Neural cell (in vitro differentiated cells): ENCODE results near the gene FHOD3. TPM values are rescaled to one million over a fixed set of nuclear protein-coding genes. Genes with fewer than 3 reads are reported as not detected.

Source experiments
- H2AFZ ChIP-seq: fragments of 200-600, 300-800 bp; sonication (generic), shearing (Covaris generic); 2 replicates; pipeline ENCODE4 v1.6.0; 2014; ENCODE audit warnings: low read depth, mild to moderate bottlenecking, antibody characterized with exemption, low read length, moderate library complexity
- H3F3A ChIP-seq: fragments of 200-600 bp; shearing (Covaris generic); 2 replicates; pipeline ENCODE4 v1.6.1; 2016; ENCODE audit warnings: mild to moderate bottlenecking, moderate library complexity, mixed read lengths, antibody characterized with exemption, low read length; ENCODE audit not compliant: insufficient read depth, poor library complexity, severe bottlenecking
- H3K27ac ChIP-seq: fragments of 200-600, 300-800 bp; sonication (generic), shearing (Covaris generic); 2 replicates; pipeline ENCODE4 v1.5.1; 2014; ENCODE audit warnings: mild to moderate bottlenecking, low read length, moderate library complexity
- H3K27me3 ChIP-seq: fragments of 300-800, 200-600 bp; sonication (generic), shearing (Covaris generic); 2 replicates; pipeline ENCODE4 v1.6.0; 2014; ENCODE audit warnings: mild to moderate bottlenecking, low read depth, low read length, moderate library complexity; ENCODE audit not compliant: insufficient read depth
- H3K36me3 ChIP-seq: fragments of 300-800, 200-600 bp; sonication (generic), shearing (Covaris generic); 2 replicates; pipeline ENCODE4 v1.5.1; 2014; ENCODE audit warnings: mild to moderate bottlenecking, antibody characterized with exemption, low read length, moderate library complexity; ENCODE audit not compliant: insufficient read depth
- H3K4me2 ChIP-seq: fragments of 300-800, 200-600 bp; sonication (generic), shearing (Covaris generic); 2 replicates; pipeline ENCODE4 v1.6.0; 2014; ENCODE audit warnings: mild to moderate bottlenecking, low read length
- H3K4me3 ChIP-seq: fragments of 300-800, 200-600 bp; sonication (generic), shearing (Covaris generic); 2 replicates; pipeline ENCODE4 v1.5.1; 2014; ENCODE audit warnings: mild to moderate bottlenecking, low read length, moderate library complexity
- H3K79me2 ChIP-seq: fragments of 200-600 bp; shearing (Covaris generic); replicated peaks from 2 replicates; pipeline ENCODE4 v1.6.0; 2014; ENCODE audit warnings: mild to moderate bottlenecking, low read length, moderate library complexity; ENCODE audit not compliant: insufficient read depth
- H3K9ac ChIP-seq: fragments of 300-800, 200-600 bp; sonication (generic), shearing (Covaris generic); 2 replicates; pipeline ENCODE4 v1.6.1; 2016; ENCODE audit warnings: mild to moderate bottlenecking, low read length, mixed read lengths
- H3K9me2 ChIP-seq: fragments of 200-600 bp; shearing (Covaris generic); 2 replicates; pipeline ENCODE4 v1.6.1; 2016; ENCODE audit warnings: mild to moderate bottlenecking, low read length, mixed read lengths; ENCODE audit not compliant: insufficient read depth
- H3K9me3 ChIP-seq: fragments of 200-600, 300-800 bp; sonication (generic), shearing (Covaris generic); 2 replicates; pipeline ENCODE4 v1.6.1; 2016; ENCODE audit warnings: mild to moderate bottlenecking, mixed run types, low read length, moderate library complexity, mixed read lengths
- H4K20me1 ChIP-seq: fragments of 200-600 bp; shearing (Covaris generic); 2 replicates; pipeline ENCODE4 v1.6.1; 2016; ENCODE audit warnings: mild to moderate bottlenecking, mixed run types; ENCODE audit not compliant: insufficient read depth
- CTCF ChIP-seq: fragments of 450-650 bp; IDR thresholded peaks from 2 replicates; pipeline ENCODE4 v1.5.1; 2014; ENCODE audit warnings: antibody characterized with exemption, mild to moderate bottlenecking, moderate library complexity; ENCODE audit not compliant: poor library complexity, severe bottlenecking
- EP300 ChIP-seq: fragments of 450-650 bp; conservative IDR thresholded peaks from 2 replicates; pipeline ENCODE4 v1.6.1; 2014; ENCODE audit warnings: antibody characterized with exemption, mild to moderate bottlenecking, moderate library complexity; ENCODE audit not compliant: poor library complexity, severe bottlenecking
- EZH2 ChIP-seq: fragments of 200-600, 300-800 bp; shearing (Covaris generic), sonication (generic); IDR thresholded peaks from 2 replicates; pipeline ENCODE4 v1.6.1; 2014; ENCODE audit warnings: antibody characterized with exemption, low read length, borderline replicate concordance, mild to moderate bottlenecking; ENCODE audit not compliant: insufficient read depth, poor library complexity, severe bottlenecking
- MXI1 ChIP-seq: fragments of 450-650 bp; conservative IDR thresholded peaks from 2 replicates; pipeline ENCODE4 v1.6.1; 2014; ENCODE audit warnings: antibody characterized with exemption, mild to moderate bottlenecking; ENCODE audit not compliant: poor library complexity, severe bottlenecking
- POLR2AphosphoS5 ChIP-seq: IDR thresholded peaks from 2 replicates; pipeline ENCODE4 v1.6.1; 2012
- RAD21 ChIP-seq: fragments of 450-650 bp; conservative IDR thresholded peaks from 2 replicates; pipeline ENCODE4 v1.6.1; 2014; ENCODE audit warnings: antibody characterized with exemption, mild to moderate bottlenecking, moderate library complexity
- REST ChIP-seq: IDR thresholded peaks from 2 replicates; pipeline ENCODE4 v1.6.1; 2012; ENCODE audit warnings: borderline replicate concordance
- SMC3 ChIP-seq: fragments of 450-650 bp; conservative IDR thresholded peaks from 2 replicates; pipeline ENCODE4 v1.6.1; 2014; ENCODE audit warnings: antibody characterized with exemption, mild to moderate bottlenecking, moderate library complexity; ENCODE audit not compliant: poor library complexity
- TAF1 ChIP-seq: IDR thresholded peaks from 2 replicates; pipeline ENCODE4 v1.6.1; 2012; ENCODE audit warnings: low read depth
- polyA plus RNA-seq: library from polyadenylated mRNA; depleted of rRNA; stranded (reverse); fragments of >200 nt; gene quantifications from 2 replicates; pipeline ENCODE4 v1.2.3, GENCODE V29; 2014

FHOD3 gene
- polyA plus RNA-seq, 1 donor from 2014 or later = 19.4 TPM

GRCh38 chr18:36812678-36813077, 515.2 kb downstream of the FHOD3 start:
- no peak overlapping the region for H2AFZ ChIP-seq
- no peaks in the 10 kb centered on the region for H3K27me3 ChIP-seq
- no peak overlapping the region for H3K9ac ChIP-seq
- peaks cover 5% of the 10 kb centered on the region for H3K36me3 ChIP-seq
- no peak overlapping the region for H3K4me2 ChIP-seq
- no peaks in the 10 kb centered on the region for H3F3A ChIP-seq
- TF ChIP-seq MXI1 (no peak), SMC3 (no peak), REST (no peak), POLR2AphosphoS5 (no peak), EZH2 (no peak), TAF1 (no peak), CTCF (no peak), EP300 (no peak), RAD21 (no peak)
- no peaks in the 10 kb centered on the region for H4K20me1 ChIP-seq
- no peak overlapping the region for H3K4me3 ChIP-seq
- H3K79me2 ChIP-seq = no peaks in the 10 kb centered on the region
- no peaks in the 10 kb centered on the region for H3K9me2 ChIP-seq
- H3K27ac ChIP-seq = no peak overlapping the region
- no peaks in the 10 kb centered on the region for H3K9me3 ChIP-seq

GRCh38 chr18:36813101-36813775, 515.7 kb downstream of the FHOD3 start:
- no peak overlapping the region for H2AFZ ChIP-seq
- H3K9ac ChIP-seq = no peak overlapping the region
- H3K79me2 ChIP-seq = no peaks in the 10 kb centered on the region
- peaks cover 5% of the 10 kb centered on the region for H3K36me3 ChIP-seq
- H3K4me2 ChIP-seq = no peak overlapping the region
- no peak for TF ChIP-seq SMC3
- no peak for TF ChIP-seq CTCF
- TF ChIP-seq EZH2 = no peak
- no peak for TF ChIP-seq RAD21
- TF ChIP-seq EP300 = no peak
- no peak for TF ChIP-seq MXI1
- TF ChIP-seq POLR2AphosphoS5 = no peak
- no peak for TF ChIP-seq TAF1
- TF ChIP-seq REST = no peak
- H3K9me3 ChIP-seq = no peaks in the 10 kb centered on the region
- H4K20me1 ChIP-seq = no peaks in the 10 kb centered on the region
- H3K27me3 ChIP-seq = no peaks in the 10 kb centered on the region
- no peaks in the 10 kb centered on the region for H3F3A ChIP-seq
- no peaks in the 10 kb centered on the region for H3K9me2 ChIP-seq
- H3K27ac ChIP-seq = no peak overlapping the region
- no peak overlapping the region for H3K4me3 ChIP-seq
